Nucleus accumbens (tissue), 56 donors: Measurements from ENCODE around the gene PCDHA10.
"Not testable (repeated sequence)": the region's sequence is repeated elsewhere in the genome, so short reads cannot be mapped to it uniquely, and the experiment has no call there.

Source experiments
- DNase-seq, 56 donors: peaks; one replicate each; lab custom pipeline; 2025; lab: John Stamatoyannopoulos, UW

Gene PCDHA10, protein sequence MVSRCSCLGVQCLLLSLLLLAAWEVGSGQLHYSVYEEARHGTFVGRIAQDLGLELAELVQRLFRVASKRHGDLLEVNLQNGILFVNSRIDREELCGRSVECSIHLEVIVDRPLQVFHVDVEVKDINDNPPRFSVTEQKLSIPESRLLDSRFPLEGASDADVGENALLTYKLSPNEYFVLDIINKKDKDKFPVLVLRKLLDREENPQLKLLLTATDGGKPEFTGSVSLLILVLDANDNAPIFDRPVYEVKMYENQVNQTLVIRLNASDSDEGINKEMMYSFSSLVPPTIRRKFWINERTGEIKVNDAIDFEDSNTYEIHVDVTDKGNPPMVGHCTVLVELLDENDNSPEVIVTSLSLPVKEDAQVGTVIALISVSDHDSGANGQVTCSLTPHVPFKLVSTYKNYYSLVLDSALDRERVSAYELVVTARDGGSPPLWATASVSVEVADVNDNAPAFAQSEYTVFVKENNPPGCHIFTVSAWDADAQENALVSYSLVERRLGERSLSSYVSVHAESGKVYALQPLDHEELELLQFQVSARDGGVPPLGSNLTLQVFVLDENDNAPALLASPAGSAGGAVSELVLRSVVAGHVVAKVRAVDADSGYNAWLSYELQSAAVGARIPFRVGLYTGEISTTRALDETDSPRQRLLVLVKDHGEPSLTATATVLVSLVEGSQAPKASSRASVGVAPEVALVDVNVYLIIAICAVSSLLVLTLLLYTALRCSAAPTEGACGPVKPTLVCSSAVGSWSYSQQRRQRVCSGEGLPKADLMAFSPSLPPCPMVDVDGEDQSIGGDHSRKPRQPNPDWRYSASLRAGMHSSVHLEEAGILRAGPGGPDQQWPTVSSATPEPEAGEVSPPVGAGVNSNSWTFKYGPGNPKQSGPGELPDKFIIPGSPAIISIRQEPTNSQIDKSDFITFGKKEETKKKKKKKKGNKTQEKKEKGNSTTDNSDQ

DNA sequence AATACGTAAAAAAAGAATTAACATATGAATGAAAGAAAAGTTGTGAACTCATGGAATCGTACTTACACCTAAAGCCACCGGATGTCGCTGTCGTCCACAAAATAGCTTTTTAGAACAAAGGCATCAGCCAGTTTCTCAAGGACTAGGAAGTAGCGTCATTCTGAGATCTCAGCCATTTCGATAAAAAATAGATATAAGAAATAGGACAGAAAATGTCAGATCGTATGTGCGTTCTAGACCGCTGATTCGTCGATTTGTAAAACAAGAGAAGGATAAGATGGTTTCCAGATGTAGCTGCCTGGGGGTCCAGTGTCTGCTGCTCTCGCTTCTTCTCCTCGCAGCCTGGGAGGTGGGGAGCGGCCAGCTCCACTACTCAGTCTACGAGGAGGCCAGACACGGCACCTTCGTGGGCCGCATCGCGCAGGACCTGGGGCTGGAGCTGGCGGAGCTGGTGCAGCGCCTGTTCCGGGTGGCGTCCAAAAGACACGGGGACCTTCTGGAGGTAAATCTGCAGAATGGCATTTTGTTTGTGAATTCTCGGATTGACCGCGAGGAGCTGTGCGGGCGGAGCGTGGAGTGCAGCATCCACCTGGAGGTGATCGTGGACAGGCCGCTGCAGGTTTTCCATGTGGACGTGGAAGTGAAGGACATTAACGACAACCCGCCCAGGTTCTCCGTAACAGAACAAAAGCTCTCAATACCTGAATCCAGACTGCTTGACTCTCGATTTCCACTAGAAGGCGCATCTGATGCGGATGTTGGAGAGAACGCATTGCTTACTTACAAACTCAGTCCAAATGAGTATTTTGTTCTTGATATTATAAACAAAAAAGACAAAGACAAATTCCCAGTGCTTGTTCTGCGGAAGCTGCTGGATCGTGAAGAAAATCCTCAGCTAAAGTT, at the start of gene PCDHA10:
Gene PCDHA10, plus strand, starts transcription at position 126 of the 903 bp plus-strand sequence. Its CDS starts 152 bp downstream, at position 278.
- peak in 3 of 56 donors; percentile 18 to 23 (median 22) for DNase-seq

- DNase-seq: peak in 25 of 56 donors; percentile 20 to 72 (median 28)
Measured at GRCh38 chr5:140806834-140807775, 48.6 kb upstream of the PCDHA10 start, which contains the start of gene PCDHA4. PCDHA4 (plus strand) TSS chr5:140807068.

DNA sequence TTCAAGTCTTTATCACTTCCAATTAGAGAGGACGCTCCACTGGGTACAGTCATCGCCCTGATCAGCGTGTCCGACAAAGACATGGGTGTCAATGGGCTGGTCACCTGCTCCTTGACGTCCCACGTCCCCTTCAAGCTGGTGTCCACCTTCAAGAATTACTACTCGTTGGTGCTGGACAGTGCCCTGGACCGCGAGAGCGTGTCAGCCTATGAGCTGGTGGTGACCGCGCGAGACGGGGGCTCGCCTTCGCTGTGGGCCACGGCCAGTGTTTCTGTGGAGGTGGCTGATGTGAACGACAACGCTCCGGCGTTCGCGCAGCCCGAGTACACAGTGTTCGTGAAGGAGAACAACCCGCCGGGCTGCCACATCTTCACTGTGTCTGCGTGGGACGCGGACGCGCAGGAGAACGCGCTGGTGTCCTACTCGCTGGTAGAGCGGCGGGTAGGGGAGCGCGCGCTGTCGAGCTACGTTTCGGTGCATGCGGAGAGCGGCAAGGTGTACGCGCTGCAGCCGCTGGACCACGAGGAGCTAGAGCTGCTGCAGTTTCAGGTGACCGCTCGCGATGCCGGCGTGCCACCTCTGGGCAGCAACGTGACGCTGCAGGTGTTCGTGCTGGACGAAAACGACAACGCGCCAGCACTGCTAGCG, 47.3 kb upstream of the PCDHA10 start:
- DNase-seq: not testable (repeated sequence)

DNA sequence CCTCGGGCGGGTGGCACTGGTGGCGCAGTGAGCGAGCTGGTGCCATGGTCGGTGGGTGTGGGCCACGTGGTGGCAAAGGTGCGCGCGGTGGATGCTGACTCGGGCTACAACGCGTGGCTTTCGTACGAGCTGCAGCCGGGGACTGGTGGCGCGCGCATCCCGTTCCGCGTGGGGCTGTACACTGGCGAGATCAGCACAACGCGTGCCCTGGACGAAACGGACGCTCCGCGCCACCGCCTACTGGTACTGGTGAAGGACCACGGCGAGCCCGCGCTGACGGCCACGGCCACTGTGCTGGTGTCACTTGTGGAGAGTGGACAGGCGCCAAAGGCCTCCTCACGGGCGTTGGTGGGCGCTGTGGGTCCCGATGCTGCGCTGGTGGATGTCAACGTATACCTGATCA, 46.8 kb upstream of the PCDHA10 start:
- no peak for DNase-seq

GRCh38 chr5:140821375-140822280, 34.1 kb upstream of the PCDHA10 start, which contains the start of gene PCDHA5:
PCDHA5 (plus strand) TSS chr5:140821613.
- peak in 3 of 56 donors; percentile 15 to 63 (median 18) for DNase-seq

GRCh38 chr5:140822281-140822629, 33.4 kb upstream of the PCDHA10 start:
- no peak for DNase-seq

DNA sequence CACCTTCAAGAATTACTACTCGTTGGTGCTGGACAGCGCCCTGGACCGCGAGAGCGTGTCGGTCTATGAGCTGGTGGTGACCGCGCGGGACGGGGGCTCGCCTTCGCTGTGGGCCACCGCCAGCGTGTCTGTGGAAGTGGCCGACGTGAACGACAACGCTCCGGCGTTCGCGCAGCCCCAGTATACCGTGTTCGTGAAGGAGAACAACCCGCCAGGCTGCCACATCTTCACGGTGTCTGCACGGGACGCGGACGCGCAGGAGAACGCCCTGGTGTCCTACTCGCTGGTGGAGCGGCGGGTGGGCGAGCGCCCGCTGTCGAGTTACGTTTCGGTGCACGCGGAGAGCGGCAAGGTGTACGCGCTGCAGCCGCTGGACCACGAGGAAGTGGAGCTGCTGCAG, 32.7 kb upstream of the PCDHA10 start:
- DNase-seq: not testable (repeated sequence)

DNA sequence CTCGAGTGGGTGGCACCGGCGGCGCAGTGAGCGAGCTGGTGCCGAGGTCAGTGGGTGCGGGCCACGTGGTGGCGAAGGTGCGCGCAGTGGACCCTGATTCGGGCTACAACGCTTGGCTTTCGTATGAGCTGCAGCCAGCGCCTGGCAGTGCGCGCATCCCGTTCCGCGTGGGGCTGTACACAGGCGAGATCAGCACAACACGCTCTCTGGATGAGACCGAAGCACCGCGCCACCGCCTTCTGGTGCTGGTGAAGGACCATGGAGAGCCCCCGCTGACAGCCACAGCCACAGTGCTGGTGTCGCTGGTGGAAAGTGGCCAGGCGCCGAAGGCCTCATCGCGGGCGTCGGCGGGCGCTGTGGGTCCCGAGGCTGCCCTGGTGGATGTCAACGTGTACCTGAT, 32.2 kb upstream of the PCDHA10 start:
- no peak for DNase-seq

GRCh38 chr5:140827704-140828361, 27.9 kb upstream of the PCDHA10 start, which contains the start of gene PCDHA6:
PCDHA6 (plus strand) TSS chr5:140827960; CDS start chr5:140828092, 132 bp downstream.
- DNase-seq: no peak

DNA sequence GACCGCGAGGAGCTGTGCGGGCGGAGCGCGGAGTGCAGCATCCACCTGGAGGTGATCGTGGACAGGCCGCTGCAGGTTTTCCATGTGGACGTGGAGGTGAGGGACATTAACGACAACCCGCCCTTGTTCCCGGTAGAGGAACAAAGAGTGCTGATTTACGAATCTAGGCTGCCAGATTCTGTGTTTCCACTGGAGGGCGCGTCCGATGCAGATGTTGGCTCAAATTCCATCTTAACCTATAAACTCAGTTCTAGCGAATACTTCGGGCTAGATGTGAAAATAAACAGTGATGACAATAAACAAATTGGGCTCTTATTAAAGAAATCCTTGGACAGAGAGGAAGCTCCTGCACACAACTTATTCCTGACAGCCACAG, 27.3 kb upstream of the PCDHA10 start:
- no peak for DNase-seq

- not testable (repeated sequence) for DNase-seq
Measured at GRCh38 chr5:140829511-140830501, 25.9 kb upstream of the PCDHA10 start.

GRCh38 chr5:140833993-140834392, 21.7 kb upstream of the PCDHA10 start, which contains the start of gene PCDHA7:
PCDHA7 (plus strand) TSS chr5:140834269; CDS start chr5:140834384, 115 bp downstream.
- DNase-seq: no peak

GRCh38 chr5:140834439-140835008, 21.2 kb upstream of the PCDHA10 start:
- DNase-seq: not testable (repeated sequence)

- DNase-seq: no peak
Measured at GRCh38 chr5:140835622-140836510, 19.8 kb upstream of the PCDHA10 start.
